Hepatocyte (in vitro differentiated cells): ENCODE results near the gene LRRC4. TPM values are rescaled to one million over a fixed set of nuclear protein-coding genes. Genes with fewer than 3 reads are reported as not detected.
A peak's percentile ranks its signal among the peaks of the same experiment; 100 is the strongest.

Experiments
- DNase-seq: peaks from one replicate; pipeline ENCODE4 v3.0.0-alpha.2; 2016; ENCODE audit warnings: low spot score
- H2AFZ ChIP-seq: fragments of 200-600 bp; sonication (generic); 2 replicates; pipeline ENCODE4 v1.6.0; 2016; ENCODE audit warnings: antibody characterized with exemption, mild to moderate bottlenecking
- H3K27ac ChIP-seq: fragments of 200-600 bp; sonication (generic); 2 replicates; pipeline ENCODE4 v1.5.1; 2016; ENCODE audit warnings: mild to moderate bottlenecking
- H3K27me3 ChIP-seq: fragments of 200-600 bp; sonication (generic); 2 replicates; pipeline ENCODE4 v1.6.1; 2016
- H3K36me3 ChIP-seq: fragments of 200-600 bp; sonication (generic); replicated peaks from 2 replicates; pipeline ENCODE4 v1.5.1; 2016; ENCODE audit warnings: low read depth; ENCODE audit not compliant: insufficient read depth
- H3K4me1 ChIP-seq: fragments of 200-600 bp; sonication (generic); 2 replicates; pipeline ENCODE4 v1.5.1; 2016; ENCODE audit warnings: mild to moderate bottlenecking, moderate library complexity; ENCODE audit not compliant: insufficient read depth
- H3K4me2 ChIP-seq: fragments of 200-600 bp; sonication (generic); 2 replicates; pipeline ENCODE4 v1.6.0; 2016
- H3K4me3 ChIP-seq: fragments of 200-600 bp; sonication (generic); 2 replicates; pipeline ENCODE4 v1.5.1; 2016; ENCODE audit warnings: mild to moderate bottlenecking
- H3K79me2 ChIP-seq: fragments of 200-600 bp; sonication (generic); 2 replicates; pipeline ENCODE4 v1.6.0; 2017; ENCODE audit warnings: mild to moderate bottlenecking
- H3K9me2 ChIP-seq: fragments of 200-600 bp; sonication (generic); replicated peaks from 2 replicates; pipeline ENCODE4 v1.6.0; 2017; ENCODE audit warnings: mild to moderate bottlenecking; ENCODE audit not compliant: insufficient read depth
- H3K9me3 ChIP-seq: fragments of 200-600 bp; sonication (generic); 2 replicates; pipeline ENCODE4 v1.5.1; 2016; ENCODE audit warnings: low read depth, mild to moderate bottlenecking
- H4K20me1 ChIP-seq: fragments of 200-600 bp; sonication (generic); 2 replicates; pipeline ENCODE4 v1.6.0; 2016; ENCODE audit warnings: mild to moderate bottlenecking; ENCODE audit not compliant: insufficient read depth, poor library complexity, severe bottlenecking
- CTCF ChIP-seq: fragments of 200-600 bp; sonication (generic); IDR thresholded peaks from 2 replicates; pipeline ENCODE4 v1.5.1; 2016; ENCODE audit warnings: antibody characterized with exemption, mild to moderate bottlenecking; ENCODE audit not compliant: poor library complexity
- EZH2 ChIP-seq: fragments of 200-600 bp; sonication (generic); IDR thresholded peaks from 2 replicates; pipeline ENCODE4 v1.6.1; 2016; ENCODE audit warnings: antibody characterized with exemption, mild to moderate bottlenecking, borderline replicate concordance
- EZH2phosphoT487 ChIP-seq: fragments of 200-600 bp; sonication (generic); IDR thresholded peaks from one replicate; pipeline ENCODE4 v1.6.1; 2018; ENCODE audit warnings: antibody characterized with exemption, mild to moderate bottlenecking, low read depth, moderate library complexity; ENCODE audit not compliant: unreplicated experiment, severe bottlenecking
- WGBS: methylation state at CpG from one replicate; pipeline ENCODE4 v1.1.6; 2016; ENCODE audit warnings: low lambda C conversion rate; ENCODE audit errors: missing lambda C conversion rate; 5-methylcytosine and 5-hydroxymethylcytosine counted together
- polyA plus RNA-seq: library from polyadenylated mRNA; unstranded; fragments of >200 nt; fragmentation: Nextera tagmentation; extraction: Ambion mirVana; gene quantifications from 2 replicates; pipeline ENCODE4 v1.2.1, GENCODE V29; 2016
- total RNA-seq: library from RNA; depleted of rRNA; stranded (reverse); fragments of >200 nt; gene quantifications from 2 replicates; pipeline ENCODE4 v1.2.3, GENCODE V29; 2014

The LRRC4 gene
- total and polyA plus RNA-seq, 2 experiments from 2014 or later = 3.9 to 15.1 TPM

GRCh38 chr7:128006550-128007302, 24.5 kb downstream of the LRRC4 start:
- TF ChIP-seq CTCF = no peak
- TF ChIP-seq EZH2phosphoT487 = no peak
- no peak for TF ChIP-seq EZH2
- 96% methylated on average over 8 of the region's 8 CpGs for WGBS
- Histone ChIP-seq H3K79me2 (peaks cover 15% of the 10 kb centered on the region), H3K4me1 (peaks cover 14% of the 10 kb centered on the region), H3K27me3 (no peaks in the 10 kb centered on the region), H3K4me3 (no peak overlapping the region), H3K9me2 (no peaks in the 10 kb centered on the region), H2AFZ (no peak overlapping the region), H3K4me2 (no peak overlapping the region), H4K20me1 (no peaks in the 10 kb centered on the region), H3K36me3 (no peaks in the 10 kb centered on the region), H3K27ac (peak overlapping the region; percentile 57), H3K9me3 (no peaks in the 10 kb centered on the region)
- DNase-seq = no peak

GRCh38 chr7:128005759-128006159, 25.5 kb downstream of the LRRC4 start:
- no peaks in the 10 kb centered on the region for H3K9me3 ChIP-seq
- no peak for TF ChIP-seq EZH2phosphoT487
- TF ChIP-seq CTCF = no peak
- no peak for TF ChIP-seq EZH2
- H3K4me1 ChIP-seq = peaks cover 14% of the 10 kb centered on the region
- H3K4me2 ChIP-seq = no peak overlapping the region
- H3K27ac ChIP-seq = peak overlapping the region; percentile 57
- H3K27me3 ChIP-seq = no peaks in the 10 kb centered on the region
- no peaks in the 10 kb centered on the region for H4K20me1 ChIP-seq
- DNase-seq = no peak
- no peak overlapping the region for H2AFZ ChIP-seq
- H3K79me2 ChIP-seq = peaks cover 15% of the 10 kb centered on the region
- WGBS = 42% methylated on average over 3 of the region's 3 CpGs
- no peaks in the 10 kb centered on the region for H3K36me3 ChIP-seq
- no peaks in the 10 kb centered on the region for H3K9me2 ChIP-seq
- H3K4me3 ChIP-seq = no peak overlapping the region

GRCh38 chr7:128005117-128005516, 26.1 kb downstream of the LRRC4 start:
- no peak for DNase-seq
- Histone ChIP-seq H4K20me1 (no peaks in the 10 kb centered on the region), H3K4me1 (peaks cover 19% of the 10 kb centered on the region), H3K4me2 (no peak overlapping the region), H3K79me2 (peaks cover 15% of the 10 kb centered on the region), H3K27ac (peak overlapping the region; percentile 57), H3K9me2 (no peaks in the 10 kb centered on the region), H2AFZ (no peak overlapping the region), H3K36me3 (no peaks in the 10 kb centered on the region), H3K4me3 (no peak overlapping the region), H3K9me3 (no peaks in the 10 kb centered on the region), H3K27me3 (no peaks in the 10 kb centered on the region)
- WGBS = 87% methylated on average over 7 of the region's 7 CpGs
- TF ChIP-seq EZH2 (no peak), CTCF (no peak), EZH2phosphoT487 (no peak)
